Measurements from ENCODE around the gene NUDT15. TPM values are rescaled to one million over a fixed set of nuclear protein-coding genes. Genes with fewer than 3 reads are reported as not detected.
A peak's percentile ranks its signal among the peaks of the same experiment; 100 is the strongest.

NUDT15 gene
- total RNA-seq, 2 donors from 2014 or later: 8.8 to 9.7 TPM

- H3K27ac ChIP-seq: no peak overlapping the region
- ATAC-seq (ENCODE audit: insufficient number of reproducible peaks, low FRiP score, low read depth): no peak
- TF ChIP-seq CTCF (IDR thresholded peaks at IDR 0.05): no peak
These were observed 18.9 kb upstream of the NUDT15 start for GRCh38 chr13:48018637-48019036.

DNA sequence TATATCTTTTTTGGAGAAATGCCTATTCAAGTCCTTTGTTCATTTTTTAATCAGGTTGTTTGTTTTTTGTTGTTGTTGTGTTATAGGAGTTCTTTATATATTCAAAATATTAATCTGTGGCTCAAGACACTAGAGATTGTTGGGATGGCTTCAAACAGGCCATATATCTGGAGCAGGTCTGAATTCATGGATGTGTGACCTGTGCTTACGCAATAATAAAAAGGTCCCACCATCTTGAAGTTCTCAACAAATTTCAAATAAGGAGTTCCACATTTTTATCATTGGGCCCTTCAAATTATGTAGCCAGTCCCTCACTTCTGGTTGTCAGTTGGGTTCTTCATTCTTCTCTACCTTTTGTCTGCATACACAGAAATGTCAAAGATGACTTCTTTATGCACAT, 17.7 kb upstream of the NUDT15 start:
- Histone ChIP-seq H3K27me3 (replicated peaks; ENCODE audit: insufficient read depth) (no peaks in the 10 kb centered on the region), H3K4me1 (ENCODE audit: control insufficient read depth in 1 of 2, low read depth in 2 of 2) (no peaks in the 10 kb centered on the region), H3K36me3 (no peaks in the 10 kb centered on the region), H3K27ac (no peak overlapping the region), H3K4me3 (no peak overlapping the region), H3K9me3 (no peaks in the 10 kb centered on the region)
- ATAC-seq (ENCODE audit: insufficient number of reproducible peaks, low FRiP score, low read depth): no peak
- no peak for DNase-seq (ENCODE audit: low spot score)
- no peak for TF ChIP-seq CTCF (IDR thresholded peaks at IDR 0.05)

More at GRCh38 chr13:48018637-48019036, 18.9 kb upstream of the NUDT15 start:
- Histone ChIP-seq H3K36me3 (no peaks in the 10 kb centered on the region), H3K9me3 (no peaks in the 10 kb centered on the region), H3K27me3 (replicated peaks; ENCODE audit: insufficient read depth) (no peaks in the 10 kb centered on the region), H3K4me3 (no peak overlapping the region), H3K4me1 (ENCODE audit: control insufficient read depth in 1 of 2, low read depth in 2 of 2) (no peaks in the 10 kb centered on the region)
- DNase-seq (ENCODE audit: low spot score): no peak

DNA sequence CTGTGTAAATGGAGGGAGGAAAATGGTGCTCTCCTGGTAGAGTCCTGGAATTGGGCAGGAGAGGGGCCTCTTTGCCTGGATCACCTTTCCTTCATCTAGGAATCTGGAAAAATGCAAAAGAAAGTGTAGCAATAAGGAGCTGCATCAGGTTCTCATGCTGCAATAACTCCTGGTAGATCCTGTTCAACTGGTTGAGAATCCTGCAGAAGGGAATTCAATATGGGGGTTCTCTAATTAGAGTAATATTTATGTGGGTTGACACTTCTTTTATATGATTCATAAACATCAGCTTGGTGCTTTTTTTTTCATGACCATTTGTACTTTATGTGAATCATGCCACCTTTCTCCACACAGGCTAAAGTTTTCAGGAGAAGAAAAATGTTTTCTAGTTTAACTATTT, 9.5 kb upstream of the NUDT15 start:
- ATAC-seq (ENCODE audit: insufficient number of reproducible peaks, low FRiP score, low read depth) (no peak), DNase-seq (ENCODE audit: low spot score) (no peak)
- Histone ChIP-seq H3K9me3 (no peaks in the 10 kb centered on the region), H3K36me3 (no peaks in the 10 kb centered on the region), H3K4me1 (ENCODE audit: control insufficient read depth in 1 of 2, low read depth in 2 of 2) (no peaks in the 10 kb centered on the region), H3K27me3 (replicated peaks; ENCODE audit: insufficient read depth) (no peaks in the 10 kb centered on the region), H3K4me3 (no peak overlapping the region), H3K27ac (no peak overlapping the region)
- TF ChIP-seq CTCF (IDR thresholded peaks at IDR 0.05): no peak

GRCh38 chr13:48029859-48030258, 7.7 kb upstream of the NUDT15 start:
- Histone ChIP-seq H3K9me3 (no peaks in the 10 kb centered on the region), H3K4me1 (ENCODE audit: control insufficient read depth in 1 of 2, low read depth in 2 of 2) (no peaks in the 10 kb centered on the region), H3K27ac (no peak overlapping the region), H3K36me3 (no peaks in the 10 kb centered on the region), H3K4me3 (no peak overlapping the region), H3K27me3 (replicated peaks; ENCODE audit: insufficient read depth) (no peaks in the 10 kb centered on the region)
- DNase-seq (ENCODE audit: low spot score): no peak
- TF ChIP-seq CTCF (IDR thresholded peaks at IDR 0.05): no peak
- ATAC-seq (ENCODE audit: insufficient number of reproducible peaks, low FRiP score, low read depth): no peak

- no peak for ATAC-seq (ENCODE audit: insufficient number of reproducible peaks, low FRiP score, low read depth)
- H3K27me3 ChIP-seq (replicated peaks; ENCODE audit: insufficient read depth): no peaks in the 10 kb centered on the region
- DNase-seq (ENCODE audit: low spot score): no peak
- no peaks in the 10 kb centered on the region for H3K9me3 ChIP-seq
- peaks cover 9 to 20% of the 10 kb centered on the region in 2 donors for H3K4me1 ChIP-seq (ENCODE audit: control insufficient read depth in 1 of 2, low read depth in 2 of 2)
- H3K27ac ChIP-seq: peak overlapping the region in 1 of 2 donors; percentile 88
- TF ChIP-seq CTCF (IDR thresholded peaks at IDR 0.05): no peak
- H3K36me3 ChIP-seq: no peaks in the 10 kb centered on the region
- no peak overlapping the region for H3K4me3 ChIP-seq
These were observed 1.2 kb downstream of the NUDT15 start for GRCh38 chr13:48038761-48039160.

Measured in thoracic aorta (tissue), 2 donors.